GM21526 (cell line): Measurements from ENCODE around the gene PFDN2.
"Not testable (repeated sequence)": the region's sequence is repeated elsewhere in the genome, so short reads cannot be mapped to it uniquely, and the experiment has no call there.

Experiments
- ATAC-seq: cut with Tn5 transposase; IDR thresholded peaks from one replicate; pipeline ENCODE4 v1.9.1; 2021; ENCODE audit warnings: moderate library complexity; ENCODE audit not compliant: unreplicated experiment, low FRiP score

The PFDN2 gene

GRCh38 chr1:161082996-161083747 lies 34.7 kb downstream of the PFDN2 start:
- ATAC-seq = no peak

- ATAC-seq = no peak
Observed at GRCh38 chr1:161082483-161082882, 35.4 kb downstream of the PFDN2 start.

GRCh38 chr1:161081519-161081918 lies 36.3 kb downstream of the PFDN2 start:
- ATAC-seq = no peak

GRCh38 chr1:161080441-161081405 lies 37.1 kb downstream of the PFDN2 start:
- ATAC-seq = no peak

- no peak for ATAC-seq
Observed at GRCh38 chr1:161079436-161080110, 38.3 kb downstream of the PFDN2 start.

GRCh38 chr1:161077426-161077825 lies 40.4 kb downstream of the PFDN2 start:
- ATAC-seq = no peak

- ATAC-seq = no peak
Observed at GRCh38 chr1:161076410-161076809, 41.4 kb downstream of the PFDN2 start.

GRCh38 chr1:161074676-161075368 lies 43.0 kb downstream of the PFDN2 start:
- no peak for ATAC-seq

GRCh38 chr1:161073474-161074121 lies 44.2 kb downstream of the PFDN2 start:
- no peak for ATAC-seq

GRCh38 chr1:161072751-161073449 lies 44.9 kb downstream of the PFDN2 start:
- no peak for ATAC-seq

GRCh38 chr1:161071886-161072371 lies 45.9 kb downstream of the PFDN2 start:
- ATAC-seq = no peak

GRCh38 chr1:161070761-161071160 lies 47.1 kb downstream of the PFDN2 start:
- ATAC-seq = no peak

- peak; percentile 76 for ATAC-seq
Observed at GRCh38 chr1:161069731-161070270, 48.0 kb downstream of the PFDN2 start, which contains the start of gene ARHGAP30. TSS of gene ARHGAP30 (minus strand) at chr1:161069891. CDS start at chr1:161069624, 267 bp downstream.

GRCh38 chr1:161069241-161069640 lies 48.6 kb downstream of the PFDN2 start:
- no peak for ATAC-seq

- ATAC-seq = peak; percentile 43
Observed at GRCh38 chr1:161068306-161069234, 49.3 kb downstream of the PFDN2 start.

GRCh38 chr1:161066694-161067093 lies 51.1 kb downstream of the PFDN2 start:
- no peak for ATAC-seq

- ATAC-seq = not testable (repeated sequence)
Observed at GRCh38 chr1:161065681-161066080, 52.2 kb downstream of the PFDN2 start.

- not testable (repeated sequence) for ATAC-seq
Observed at GRCh38 chr1:161063936-161064335, 53.9 kb downstream of the PFDN2 start.
